ENCODE measurements around the gene GGA2. TPM values are rescaled to one million over a fixed set of nuclear protein-coding genes. Genes with fewer than 3 reads are reported as not detected.
A peak's percentile ranks its signal among the peaks of the same experiment; 100 is the strongest.

GGA2 gene
- total and polyA plus RNA-seq, 8 donors: 42.4 to 93.3 (median 67.0) TPM

DNA sequence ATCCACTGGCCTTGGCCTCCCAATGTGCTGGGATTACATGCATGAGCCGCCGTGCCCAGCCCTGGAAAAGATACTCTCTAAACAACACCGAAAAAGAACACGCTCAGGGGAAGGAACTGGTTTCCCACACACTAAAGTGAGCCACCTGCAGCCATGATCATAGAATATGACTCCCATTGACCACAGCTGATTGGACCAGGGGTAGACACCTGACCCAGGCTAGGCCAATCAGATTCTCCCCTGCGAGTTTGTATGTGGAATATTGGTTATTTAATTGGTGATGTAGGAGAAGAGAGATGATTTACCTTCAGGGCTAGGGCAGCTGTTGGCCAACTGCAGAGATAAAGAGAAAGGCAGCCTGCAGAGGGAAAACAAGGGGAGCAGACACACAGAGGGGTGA is 9.0 kb upstream of the GGA2 start:
- Histone ChIP-seq H3K4me3 (no peak overlapping the region), H3K4me1 (no peaks in the 10 kb centered on the region), H3K27ac (no peak overlapping the region), H3K36me3 (peaks cover 0 to 29% (median 0%) of the 10 kb centered on the region in 3 donors), H3K27me3 (no peaks in the 10 kb centered on the region), H3K9me3 (no peaks in the 10 kb centered on the region)
- FAIRE-seq: no peak
- TF ChIP-seq, protein P1, sequence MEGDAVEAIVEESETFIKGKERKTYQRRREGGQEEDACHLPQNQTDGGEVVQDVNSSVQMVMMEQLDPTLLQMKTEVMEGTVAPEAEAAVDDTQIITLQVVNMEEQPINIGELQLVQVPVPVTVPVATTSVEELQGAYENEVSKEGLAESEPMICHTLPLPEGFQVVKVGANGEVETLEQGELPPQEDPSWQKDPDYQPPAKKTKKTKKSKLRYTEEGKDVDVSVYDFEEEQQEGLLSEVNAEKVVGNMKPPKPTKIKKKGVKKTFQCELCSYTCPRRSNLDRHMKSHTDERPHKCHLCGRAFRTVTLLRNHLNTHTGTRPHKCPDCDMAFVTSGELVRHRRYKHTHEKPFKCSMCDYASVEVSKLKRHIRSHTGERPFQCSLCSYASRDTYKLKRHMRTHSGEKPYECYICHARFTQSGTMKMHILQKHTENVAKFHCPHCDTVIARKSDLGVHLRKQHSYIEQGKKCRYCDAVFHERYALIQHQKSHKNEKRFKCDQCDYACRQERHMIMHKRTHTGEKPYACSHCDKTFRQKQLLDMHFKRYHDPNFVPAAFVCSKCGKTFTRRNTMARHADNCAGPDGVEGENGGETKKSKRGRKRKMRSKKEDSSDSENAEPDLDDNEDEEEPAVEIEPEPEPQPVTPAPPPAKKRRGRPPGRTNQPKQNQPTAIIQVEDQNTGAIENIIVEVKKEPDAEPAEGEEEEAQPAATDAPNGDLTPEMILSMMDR (IDR thresholded peaks at IDR 0.05): no peak
- intact Hi-C loops (cut with DNase I): no loop called here
- DNase-seq: no peak
- no peak for ATAC-seq
- WGBS, 2 donors: 98% methylated on average over 5 of the region's 5 CpGs

- TF ChIP-seq, protein P1 (IDR thresholded peaks at IDR 0.05): no peak
- Histone ChIP-seq H3K27ac (no peak overlapping the region), H3K4me3 (no peak overlapping the region), H3K27me3 (no peaks in the 10 kb centered on the region), H3K4me1 (no peaks in the 10 kb centered on the region), H3K36me3 (peaks cover 0 to 24% (median 0%) of the 10 kb centered on the region in 3 donors), H3K9me3 (no peaks in the 10 kb centered on the region)
- 61 to 69% methylated on average over 3 of the region's 3 CpGs for WGBS, 2 donors
- intact Hi-C loops (cut with DNase I): no loop called here
- no peak for FAIRE-seq
- peak in 1 of 4 donors; percentile 34 for ATAC-seq
- no peak for DNase-seq
These were observed 8.2 kb upstream of the GGA2 start for GRCh38 chr16:23518435-23518891.

GRCh38 chr16:23516366-23517137 is 6.3 kb upstream of the GGA2 start:
- DNase-seq (no peak), ATAC-seq (peak in 2 of 4 donors; percentile 22 to 41), FAIRE-seq (no peak)
- intact Hi-C loops (cut with DNase I): no loop called here
- TF ChIP-seq, protein P1 (IDR thresholded peaks at IDR 0.05): no peak
- H3K36me3 ChIP-seq: peaks cover 0 to 9% (median 0%) of the 10 kb centered on the region in 3 donors
- no peaks in the 10 kb centered on the region for H3K4me1 ChIP-seq
- no peaks in the 10 kb centered on the region for H3K27me3 ChIP-seq
- WGBS, 2 donors: 86 to 95% methylated on average over 4 of the region's 4 CpGs
- no peak overlapping the region for H3K27ac ChIP-seq
- no peaks in the 10 kb centered on the region for H3K9me3 ChIP-seq
- H3K4me3 ChIP-seq: no peak overlapping the region

DNA sequence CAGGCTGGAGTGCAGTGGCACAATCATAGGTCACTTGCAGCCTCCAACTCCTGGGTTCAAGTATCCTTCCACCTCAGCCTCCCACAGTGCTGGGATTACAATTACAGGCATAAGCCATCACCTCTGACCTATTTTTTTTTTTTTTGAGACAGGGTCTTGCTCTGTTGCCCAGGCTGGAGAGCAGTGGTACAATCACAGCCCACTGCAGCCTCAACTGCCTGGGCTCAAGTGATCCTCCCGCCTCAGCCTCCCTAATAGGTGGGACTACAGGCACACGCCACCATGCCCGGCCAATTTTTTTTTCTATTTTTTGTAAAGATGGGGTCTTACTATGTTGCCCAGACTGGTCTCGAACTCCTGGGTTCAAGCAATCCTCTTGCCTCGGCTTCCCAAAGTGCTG is 5.6 kb upstream of the GGA2 start:
- Histone ChIP-seq H3K9me3 (no peaks in the 10 kb centered on the region), H3K36me3 (peaks cover 0 to 3% (median 0%) of the 10 kb centered on the region in 3 donors), H3K27ac (no peak overlapping the region), H3K27me3 (no peaks in the 10 kb centered on the region), H3K4me1 (no peaks in the 10 kb centered on the region), H3K4me3 (no peak overlapping the region)
- no peak for DNase-seq
- no peak for FAIRE-seq
- TF ChIP-seq, protein P1 (IDR thresholded peaks at IDR 0.05): no peak
- intact Hi-C loops (cut with DNase I): no loop called here
- 95 to 97% methylated on average over 5 of the region's 5 CpGs for WGBS, 2 donors
- no peak for ATAC-seq

Data from pancreas (tissue), 10 donors.